Activated T-helper 17 cell treated with anti-CD3 and anti-CD28 coated beads, Interleukin-2, amount 50 U/mL, for 72 hours (primary cell): Measurements from ENCODE around the gene PRIM1. TPM values are rescaled to one million over a fixed set of nuclear protein-coding genes. Genes with fewer than 3 reads are reported as not detected.
"Not testable (repeated sequence)": the region's sequence is repeated elsewhere in the genome, so short reads cannot be mapped to it uniquely, and the experiment has no call there.

Source experiments
- ATAC-seq: fragments of 150-1000 bp; cut with Tn5 transposase; replicated peaks from 2 replicates; pipeline ENCODE4 v1.10.0; 2021; ENCODE audit warnings: mild to moderate bottlenecking, moderate library complexity
- H3K27ac Mint-ChIP-seq: one replicate; pipeline ENCODE4 v1.8.0; 2022; ENCODE audit warnings: mixed read lengths
- H3K27me3 Mint-ChIP-seq: one replicate; pipeline ENCODE4 v1.8.0; 2022; ENCODE audit warnings: mixed read lengths
- H3K36me3 Mint-ChIP-seq: one replicate; pipeline ENCODE4 v1.8.0; 2022; ENCODE audit warnings: low read depth, mild to moderate bottlenecking, mixed read lengths
- H3K4me1 Mint-ChIP-seq: one replicate; pipeline ENCODE4 v1.8.0; 2022; ENCODE audit warnings: mixed read lengths
- H3K4me3 Mint-ChIP-seq: one replicate; pipeline ENCODE4 v1.8.0; 2022; ENCODE audit warnings: mild to moderate bottlenecking, mixed read lengths
- H3K9me3 Mint-ChIP-seq: one replicate; pipeline ENCODE4 v1.8.0; 2022; ENCODE audit warnings: mixed read lengths
- total RNA-seq, 2 donors: library from RNA; stranded (reverse); gene quantifications; one replicate each; pipeline ENCODE4 v1.2.3, GENCODE V29; 2022

PRIM1 gene
- total RNA-seq, result 10 to 100 TPM; 58.0 to 62.9 TPM

GRCh38 chr12:56751712-56752598, at the start of gene PRIM1:
Gene PRIM1 (minus strand): TSS chr12:56752323. CDS start chr12:56752298, 25 bp downstream.
- Mint-ChIP-seq H3K9me3 (no peaks in the 10 kb centered on the region), H3K36me3 (peaks cover 54% of the 10 kb centered on the region), H3K27ac (peak within 1 kb of the TSS; percentile 90), H3K4me1 (peaks cover 18% of the 10 kb centered on the region), H3K4me3 (peak within 1 kb of the TSS; percentile 95), H3K27me3 (no peaks in the 10 kb centered on the region)
- peak; percentile 93 for ATAC-seq

- no peaks in the 10 kb centered on the region for H3K36me3 Mint-ChIP-seq
- H3K4me1 Mint-ChIP-seq, result no peaks in the 10 kb centered on the region
- ATAC-seq, result no peak
Observed at GRCh38 chr12:56800221-56800620, 48.1 kb upstream of the PRIM1 start.

DNA sequence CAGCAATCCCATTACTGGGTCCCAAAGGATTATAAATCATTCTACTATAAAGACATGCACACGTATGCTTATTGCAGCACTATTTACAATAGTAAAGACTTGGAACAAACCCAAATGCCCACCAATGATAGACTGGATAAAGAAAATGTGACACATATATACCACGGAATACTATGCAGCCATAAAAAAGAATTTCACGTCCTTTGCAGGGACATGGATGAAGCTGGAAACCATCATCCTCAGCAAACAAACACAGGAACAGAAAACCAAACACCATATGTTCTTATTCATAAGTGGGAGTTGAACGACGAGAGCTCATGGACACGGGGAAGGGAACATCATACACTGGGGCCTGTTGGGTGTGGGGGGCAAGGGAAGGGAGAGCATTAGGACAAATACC, 47.2 kb upstream of the PRIM1 start:
- H3K9me3 Mint-ChIP-seq, H3K27ac Mint-ChIP-seq, H3K36me3 Mint-ChIP-seq, H3K4me1 Mint-ChIP-seq, ATAC-seq, H3K27me3 Mint-ChIP-seq, H3K4me3 Mint-ChIP-seq: not testable (repeated sequence)

More at GRCh38 chr12:56800221-56800620, 48.1 kb upstream of the PRIM1 start:
- no peaks in the 10 kb centered on the region for H3K9me3 Mint-ChIP-seq
- no peak overlapping the region for H3K4me3 Mint-ChIP-seq
- no peaks in the 10 kb centered on the region for H3K27me3 Mint-ChIP-seq
- H3K27ac Mint-ChIP-seq, result no peak overlapping the region

DNA sequence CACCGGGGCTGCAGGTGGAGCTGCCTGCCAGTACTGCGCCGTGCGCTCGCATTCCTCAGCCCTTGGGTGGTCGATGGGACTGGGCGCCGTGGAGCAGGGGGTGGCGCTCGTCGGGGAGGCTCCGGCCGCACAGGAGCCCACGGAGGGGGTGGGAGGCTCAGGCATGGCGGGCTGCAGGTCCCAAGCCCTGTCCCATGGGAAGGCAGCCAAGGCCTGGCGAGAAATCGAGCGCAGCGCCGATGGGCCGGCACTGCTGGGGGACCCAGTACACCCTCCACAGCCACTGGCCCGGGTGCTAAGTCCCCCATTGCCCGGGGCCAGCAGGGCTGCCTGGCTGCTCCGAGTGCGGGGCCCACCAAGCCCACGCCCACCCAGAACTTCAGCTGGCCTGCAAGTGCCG, 43.7 kb upstream of the PRIM1 start:
- not testable (repeated sequence) for H3K36me3 Mint-ChIP-seq, H3K27me3 Mint-ChIP-seq, H3K4me1 Mint-ChIP-seq, H3K27ac Mint-ChIP-seq, ATAC-seq, H3K9me3 Mint-ChIP-seq, H3K4me3 Mint-ChIP-seq

- not testable (repeated sequence) for H3K27ac Mint-ChIP-seq, H3K27me3 Mint-ChIP-seq, H3K36me3 Mint-ChIP-seq, ATAC-seq, H3K4me1 Mint-ChIP-seq, H3K9me3 Mint-ChIP-seq
- peak overlapping the region; percentile 52 for H3K4me3 Mint-ChIP-seq
Observed at GRCh38 chr12:56795046-56795562, 43.0 kb upstream of the PRIM1 start.

GRCh38 chr12:56793124-56793523, 41.0 kb upstream of the PRIM1 start:
- H3K4me1 Mint-ChIP-seq, H3K27me3 Mint-ChIP-seq, H3K36me3 Mint-ChIP-seq, H3K9me3 Mint-ChIP-seq, H3K4me3 Mint-ChIP-seq, H3K27ac Mint-ChIP-seq, ATAC-seq: not testable (repeated sequence)

GRCh38 chr12:56792678-56793077, 40.6 kb upstream of the PRIM1 start:
- no peaks in the 10 kb centered on the region for H3K27me3 Mint-ChIP-seq
- H3K9me3 Mint-ChIP-seq, result no peaks in the 10 kb centered on the region
- no peak overlapping the region for H3K27ac Mint-ChIP-seq
- no peaks in the 10 kb centered on the region for H3K4me1 Mint-ChIP-seq
- H3K36me3 Mint-ChIP-seq, result no peaks in the 10 kb centered on the region
- no peak for ATAC-seq
- H3K4me3 Mint-ChIP-seq, result no peak overlapping the region

DNA sequence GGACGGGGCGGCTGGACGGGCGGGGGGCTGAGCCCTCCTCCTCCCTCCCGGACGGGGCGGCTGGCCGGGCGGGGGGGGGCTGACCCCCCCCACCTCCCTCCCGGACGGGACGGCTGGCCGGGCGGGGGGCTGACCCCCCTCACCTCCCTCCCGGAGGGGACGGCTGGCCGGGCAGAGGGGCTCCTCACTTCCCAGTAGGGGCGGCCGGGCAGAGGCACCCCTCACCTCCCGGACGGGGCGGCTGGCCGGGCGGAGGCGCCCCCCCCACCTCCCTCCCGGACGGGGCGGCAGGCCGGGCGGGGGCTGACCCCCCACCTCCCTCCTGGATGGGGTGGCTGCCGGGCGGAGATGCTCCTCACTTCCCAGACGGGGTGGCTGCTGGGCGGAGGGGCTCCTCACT, 37.3 kb upstream of the PRIM1 start:
- not testable (repeated sequence) for H3K27me3 Mint-ChIP-seq, H3K36me3 Mint-ChIP-seq, H3K4me1 Mint-ChIP-seq, H3K27ac Mint-ChIP-seq, H3K4me3 Mint-ChIP-seq, ATAC-seq, H3K9me3 Mint-ChIP-seq

DNA sequence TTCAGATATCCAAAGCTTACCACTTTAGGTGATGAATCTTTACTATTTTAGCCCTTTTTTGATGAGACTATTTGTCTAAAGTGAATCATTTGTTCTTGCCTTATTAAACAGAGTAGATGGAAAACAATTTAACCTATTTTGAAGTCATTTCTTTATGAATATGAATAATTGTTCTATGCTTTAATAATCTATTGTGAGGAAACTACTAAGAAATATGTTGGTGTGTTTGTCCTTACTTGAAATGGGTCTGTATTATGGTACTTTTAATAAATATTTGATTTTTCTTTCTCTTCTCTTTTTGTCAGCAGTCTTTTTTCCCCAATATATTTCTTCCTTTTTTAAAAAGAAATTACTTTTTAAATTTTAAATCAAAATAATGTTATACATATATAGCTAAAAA, 35.4 kb upstream of the PRIM1 start:
- Mint-ChIP-seq H3K27ac (no peak overlapping the region), H3K27me3 (no peaks in the 10 kb centered on the region), H3K36me3 (no peaks in the 10 kb centered on the region)

GRCh38 chr12:56785874-56786273, 33.8 kb upstream of the PRIM1 start:
- Mint-ChIP-seq H3K36me3 (no peaks in the 10 kb centered on the region), H3K27me3 (no peaks in the 10 kb centered on the region), H3K4me3 (no peak overlapping the region), H3K4me1 (no peaks in the 10 kb centered on the region), H3K27ac (no peak overlapping the region), H3K9me3 (no peaks in the 10 kb centered on the region)
- no peak for ATAC-seq

More for the DNA sequence above, 35.4 kb upstream of the PRIM1 start:
- H3K4me1 Mint-ChIP-seq, result no peaks in the 10 kb centered on the region
- ATAC-seq, result no peak
- H3K9me3 Mint-ChIP-seq, result no peaks in the 10 kb centered on the region
- no peak overlapping the region for H3K4me3 Mint-ChIP-seq

- Mint-ChIP-seq H3K27me3 (no peaks in the 10 kb centered on the region), H3K4me1 (no peaks in the 10 kb centered on the region), H3K4me3 (no peak overlapping the region), H3K9me3 (no peaks in the 10 kb centered on the region), H3K36me3 (no peaks in the 10 kb centered on the region), H3K27ac (no peak overlapping the region)
- ATAC-seq, result no peak
Observed at GRCh38 chr12:56785141-56785865, 33.2 kb upstream of the PRIM1 start.

- no peak overlapping the region for H3K4me3 Mint-ChIP-seq
- no peaks in the 10 kb centered on the region for H3K9me3 Mint-ChIP-seq
- no peaks in the 10 kb centered on the region for H3K36me3 Mint-ChIP-seq
- no peak for ATAC-seq
- no peaks in the 10 kb centered on the region for H3K27me3 Mint-ChIP-seq
- no peak overlapping the region for H3K27ac Mint-ChIP-seq
- no peaks in the 10 kb centered on the region for H3K4me1 Mint-ChIP-seq
Observed at GRCh38 chr12:56781726-56782125, 29.6 kb upstream of the PRIM1 start.

DNA sequence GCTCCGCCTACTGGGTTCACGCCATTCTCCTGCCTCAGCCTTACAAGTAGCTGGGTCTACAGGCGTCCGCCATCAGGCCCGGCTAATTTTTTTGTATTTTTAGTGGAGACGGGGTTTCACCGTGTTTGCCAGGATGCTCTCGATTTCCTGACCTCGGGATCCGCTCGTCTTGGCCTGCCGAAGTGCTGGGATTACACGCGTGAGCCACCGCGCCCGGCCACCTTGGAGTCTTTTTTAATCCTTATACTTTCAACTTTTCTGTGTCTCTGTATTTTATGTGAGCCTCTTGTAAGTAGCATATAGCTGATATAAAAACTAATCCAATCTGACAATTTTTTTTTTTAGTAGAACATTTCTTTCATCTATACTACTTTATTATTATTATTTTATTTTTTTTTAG, 26.6 kb upstream of the PRIM1 start:
- H3K27ac Mint-ChIP-seq, result no peak overlapping the region
- no peaks in the 10 kb centered on the region for H3K9me3 Mint-ChIP-seq
- H3K36me3 Mint-ChIP-seq, result no peaks in the 10 kb centered on the region
- no peak for ATAC-seq
- no peaks in the 10 kb centered on the region for H3K4me1 Mint-ChIP-seq
- H3K4me3 Mint-ChIP-seq, result no peak overlapping the region
- no peaks in the 10 kb centered on the region for H3K27me3 Mint-ChIP-seq

DNA sequence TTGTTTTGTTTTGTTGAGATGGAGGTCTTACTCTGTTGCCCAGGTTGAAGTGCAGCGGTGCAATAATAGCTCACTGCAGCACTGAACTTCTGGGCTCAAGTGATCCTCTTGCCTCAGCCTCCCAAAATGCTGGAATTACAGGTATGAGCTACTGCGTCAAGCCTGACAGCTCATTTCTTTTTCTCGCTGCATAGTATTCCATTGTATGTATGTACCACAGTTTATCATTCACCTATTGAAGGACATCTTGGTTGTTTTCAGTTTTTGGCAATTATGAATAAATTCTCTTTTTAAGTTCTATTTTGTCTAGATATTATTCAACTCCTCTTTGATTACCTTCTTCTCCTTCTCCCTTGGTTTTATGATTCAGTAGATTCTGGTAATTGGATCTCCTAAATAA, 24.5 kb upstream of the PRIM1 start:
- Mint-ChIP-seq H3K27me3 (no peaks in the 10 kb centered on the region), H3K4me1 (no peaks in the 10 kb centered on the region), H3K36me3 (no peaks in the 10 kb centered on the region), H3K27ac (no peak overlapping the region), H3K4me3 (no peak overlapping the region), H3K9me3 (no peaks in the 10 kb centered on the region)
- ATAC-seq, result no peak

GRCh38 chr12:56775638-56776037, 23.5 kb upstream of the PRIM1 start:
- Mint-ChIP-seq H3K27ac (no peak overlapping the region), H3K36me3 (no peaks in the 10 kb centered on the region), H3K9me3 (no peaks in the 10 kb centered on the region), H3K4me3 (no peak overlapping the region), H3K4me1 (no peaks in the 10 kb centered on the region), H3K27me3 (no peaks in the 10 kb centered on the region)
- no peak for ATAC-seq
